GM12878 (cell line): ENCODE measurements around the gene RPS16. TPM values are rescaled to one million over a fixed set of nuclear protein-coding genes. Genes with fewer than 3 reads are reported as not detected.
A peak's percentile ranks its signal among the peaks of the same experiment; 100 is the strongest.

ENCODE experiments used
- CEBPB ChIP-seq, 2 experiments: fragments of 150-350 bp in 1 of 2; IDR thresholded peaks; 2 replicates each; pipeline ENCODE4 v1.6.1; 2012 to 2014; ENCODE audit warnings: low read depth in 2 of 2, low read length in 2 of 2, borderline replicate concordance in 1 of 2, inconsistent platforms in 1 of 2
- EED ChIP-seq: sonication (generic); IDR thresholded peaks from 2 replicates; pipeline ENCODE4 v1.6.1; 2016; ENCODE audit warnings: antibody characterized with exemption, low read depth
- ESRRA ChIP-seq: IDR thresholded peaks from 2 replicates; pipeline ENCODE4 v1.6.1; 2012; ENCODE audit warnings: mild to moderate bottlenecking, low read length, improper control_type of control experiment
- GATAD2B ChIP-seq: fragments of 450-650 bp; conservative IDR thresholded peaks from 2 replicates; pipeline ENCODE4 v1.6.1; 2017; ENCODE audit warnings: low read depth, mild to moderate bottlenecking, moderate library complexity
- LARP7 ChIP-seq: fragments of 450-650 bp; IDR thresholded peaks from 2 replicates; pipeline ENCODE4 v1.6.1; 2017; ENCODE audit warnings: mild to moderate bottlenecking
- MAX ChIP-seq: IDR thresholded peaks from 2 replicates; pipeline ENCODE4 v1.6.1; 2012; ENCODE audit warnings: low read depth, low read length, improper control_type of control experiment
- MTA3 ChIP-seq: IDR thresholded peaks from 2 replicates; pipeline ENCODE4 v1.6.1; 2012; ENCODE audit warnings: low read length, inconsistent platforms, borderline replicate concordance
- MYB ChIP-seq: fragments of 150-350 bp; IDR thresholded peaks from 2 replicates; pipeline ENCODE4 v1.6.1; 2014; ENCODE audit warnings: mild to moderate bottlenecking, low read depth, low read length, borderline replicate concordance
- PAX8 ChIP-seq: fragments of 450-650 bp; IDR thresholded peaks from 2 replicates; pipeline ENCODE4 v1.6.1; 2017; ENCODE audit warnings: mild to moderate bottlenecking, moderate library complexity
- PRDM15 ChIP-seq: fragments of 450-650 bp; formaldehyde crosslinking; IDR thresholded peaks from 2 replicates; pipeline ENCODE4 v1.4.0; 2020; ENCODE audit warnings: mild to moderate bottlenecking, moderate library complexity
- SIN3A ChIP-seq: IDR thresholded peaks from 2 replicates; pipeline ENCODE4 v1.6.1; 2012; ENCODE audit warnings: low read depth, low read length, improper control_type of control experiment
- SMARCA5 ChIP-seq: fragments of 450-650 bp; IDR thresholded peaks from 2 replicates; pipeline ENCODE4 v1.6.1; 2017; ENCODE audit warnings: mild to moderate bottlenecking
- WRNIP1 ChIP-seq: IDR thresholded peaks from 2 replicates; pipeline ENCODE4 v1.6.1; 2011; ENCODE audit warnings: low read depth, low read length, improper control_type of control experiment, borderline replicate concordance
- YBX1 ChIP-seq: fragments of 450-650 bp; IDR thresholded peaks from 2 replicates; pipeline ENCODE4 v1.6.1; 2016; ENCODE audit warnings: antibody characterized with exemption
- ZBTB4 ChIP-seq: fragments of 450-650 bp; formaldehyde crosslinking; IDR thresholded peaks from 2 replicates; pipeline ENCODE4 v1.4.0; 2022; ENCODE audit warnings: mild to moderate bottlenecking, moderate library complexity
- ZNF274 ChIP-seq: IDR thresholded peaks from one replicate; pipeline ENCODE4 v1.8.0; 2011; ENCODE audit not compliant: insufficient read length, insufficient read depth
- ZNF592 ChIP-seq: fragments of 450-650 bp; IDR thresholded peaks from 2 replicates; pipeline ENCODE4 v1.6.1; 2017; ENCODE audit warnings: mild to moderate bottlenecking, moderate library complexity
- polyA plus RNA-seq, 11 experiments: library from polyadenylated mRNA; depleted of rRNA in 4 of 11; unstranded in 6 of 11; stranded (reverse) in 5 of 11; fragments of >200 nt; fragmentation: Nextera tagmentation in 4 of 11; fragmentation: Illumina TruSeq in 1 of 11; extraction: Ambion mirVana in 4 of 11; extraction: Trizol in 1 of 11; gene quantifications; 1 replicate in 1 of 11; 2 replicates in 10 of 11; pipeline versions ENCODE4 v1.2.1 to v1.2.3, GENCODE V29; 2011 to 2016; ENCODE audit warnings: inconsistent platforms in 2 of 11, missing spikeins in 2 of 11, low read depth in 1 of 11
- total RNA-seq, 4 experiments: library from RNA; depleted of rRNA in 3 of 4; stranded (reverse); fragments of >200 nt in 3 of 4; fragmentation: Illumina TruSeq in 1 of 4; extraction: Trizol in 1 of 4; gene quantifications; 2 replicates each; pipeline versions ENCODE4 v1.2.1 to v1.2.3, GENCODE V29; 2013 to 2021

The RPS16 gene
- total and polyA plus RNA-seq, 10 of the 15 experiments (the other 5 are each of a cell fraction or from before 2014, with no cell fraction given): 148 to 4,810 (median 2,343) TPM

GRCh38 chr19:39401549-39402345, 34.0 kb downstream of the RPS16 start (continued):
- TF ChIP-seq ZNF592 (peak; percentile 69; the same call in 1 of the 2 replicates), ZNF274 (no peak), PRDM15 (CRISPR knock-in tag) (no peak), EED (peak; percentile 11; the same call in 1 of the 2 replicates), LARP7 (no peak), SMARCA5 (peak; percentile 94), ESRRA (no peak; the same call in 1 of the 2 replicates), MYB (0 out of 2 replicates have a peak, but pooled peaks have one; percentile 48), PAX8 (peak; percentile 19), SIN3A (no peak), MAX (peak; percentile 80), ZBTB4 (CRISPR knock-in tag) (0 out of 2 replicates have a peak, but pooled peaks have one; percentile 7), MTA3 (no peak), GATAD2B (peak; percentile 0), YBX1 (no peak), WRNIP1 (no peak), CEBPB (IDR thresholded peaks at IDR 0.05; ENCODE audit: borderline replicate concordance in 1 of 2, low read depth in 2 of 2, low read length in 2 of 2) (no peak)
